Left ventricle myocardium inferior (tissue), 1 donor: Measurements from ENCODE around the gene SHISA2. TPM values are rescaled to one million over a fixed set of nuclear protein-coding genes. Genes with fewer than 3 reads are reported as not detected.

Source experiments
- DNase-seq: peaks from one replicate; pipeline ENCODE4 v3.0.0-alpha.2; 2020
- H3K27ac ChIP-seq: fragments of 200-600 bp; replicated peaks from 2 replicates; pipeline ENCODE4 v1.8.0; 2021
- H3K27me3 ChIP-seq: fragments of 200-600 bp; 2 replicates; pipeline ENCODE4 v1.8.0; 2021; ENCODE audit warnings: low read depth
- H3K36me3 ChIP-seq: fragments of 200-600 bp; 2 replicates; pipeline ENCODE4 v1.8.0; 2021
- H3K4me1 ChIP-seq: fragments of 200-600 bp; 2 replicates; pipeline ENCODE4 v1.8.0; 2021
- H3K4me3 ChIP-seq: fragments of 200-600 bp; 2 replicates; pipeline ENCODE4 v1.8.0; 2021; ENCODE audit warnings: mild to moderate bottlenecking, moderate library complexity
- H3K9me3 ChIP-seq: fragments of 200-600 bp; replicated peaks from 2 replicates; pipeline ENCODE4 v1.8.0; 2021
- CTCF ChIP-seq: fragments of 200-600 bp; IDR thresholded peaks from 2 replicates; pipeline ENCODE4 v1.8.0; 2021; ENCODE audit warnings: antibody characterized with exemption, mild to moderate bottlenecking, borderline replicate concordance
- intact Hi-C: fragments of 100-400 bp; cut with micrococcal nuclease; formaldehyde crosslinking; loops from one replicate; pipeline ENCODE4 v1.11.0; 2022
- total RNA-seq: library from RNA; stranded (reverse); fragmentation: NEBNext Ultra II Directional; extraction: Animal tissue kit (Norgen Biotek cat#: 25700); gene quantifications from one replicate; pipeline ENCODE4 v1.2.1, GENCODE V29; 2021
- donor health status: DM: no; HTN: yes; CAD: no; lungs with severe emphysema.

Gene SHISA2
- total RNA-seq, 1 donor from 2014 or later: 0.22 TPM

- peaks cover 16% of the 10 kb centered on the region for H3K4me1 ChIP-seq
- intact Hi-C loops: no loop called here
- no peaks in the 10 kb centered on the region for H3K36me3 ChIP-seq
- H3K27me3 ChIP-seq: peaks cover 100% of the 10 kb centered on the region
- H3K9me3 ChIP-seq: no peaks in the 10 kb centered on the region
- no peak for TF ChIP-seq CTCF
- H3K4me3 ChIP-seq: no peak overlapping the region
- no peak overlapping the region for H3K27ac ChIP-seq
- no peak for DNase-seq
Measured at GRCh38 chr13:26046639-26047038, 5.2 kb downstream of the SHISA2 start.

GRCh38 chr13:26045142-26045541 is 6.7 kb downstream of the SHISA2 start:
- no peak for DNase-seq
- Histone ChIP-seq H3K9me3 (no peaks in the 10 kb centered on the region), H3K27ac (no peak overlapping the region), H3K4me1 (peaks cover 3% of the 10 kb centered on the region), H3K27me3 (peaks cover 97% of the 10 kb centered on the region), H3K4me3 (no peak overlapping the region), H3K36me3 (no peaks in the 10 kb centered on the region)
- intact Hi-C loops: no loop called here
- TF ChIP-seq CTCF: no peak

- Histone ChIP-seq H3K9me3 (no peaks in the 10 kb centered on the region), H3K36me3 (no peaks in the 10 kb centered on the region), H3K27me3 (peaks cover 80% of the 10 kb centered on the region), H3K4me3 (no peak overlapping the region), H3K4me1 (no peaks in the 10 kb centered on the region), H3K27ac (no peak overlapping the region)
- DNase-seq: no peak
- intact Hi-C loops: no loop called here
- TF ChIP-seq CTCF: no peak
Measured at GRCh38 chr13:26042785-26043184, 9.0 kb downstream of the SHISA2 start.

GRCh38 chr13:26041444-26041843 is 10.4 kb downstream of the SHISA2 start:
- Histone ChIP-seq H3K36me3 (no peaks in the 10 kb centered on the region), H3K27me3 (peaks cover 71% of the 10 kb centered on the region), H3K4me1 (peaks cover 3% of the 10 kb centered on the region), H3K9me3 (no peaks in the 10 kb centered on the region), H3K27ac (no peak overlapping the region), H3K4me3 (no peak overlapping the region)
- DNase-seq: no peak
- intact Hi-C loops: no loop called here
- TF ChIP-seq CTCF: no peak

GRCh38 chr13:26038931-26039475 is 12.8 kb downstream of the SHISA2 start:
- Histone ChIP-seq H3K4me1 (peaks cover 3% of the 10 kb centered on the region), H3K4me3 (no peak overlapping the region), H3K36me3 (no peaks in the 10 kb centered on the region), H3K27ac (no peak overlapping the region), H3K27me3 (peaks cover 57% of the 10 kb centered on the region), H3K9me3 (no peaks in the 10 kb centered on the region)
- no peak for TF ChIP-seq CTCF
- intact Hi-C loops: no loop called here
- no peak for DNase-seq
